Keratinocyte (primary cell): Measurements from ENCODE around the gene CACNA1S. TPM values are rescaled to one million over a fixed set of nuclear protein-coding genes. Genes with fewer than 3 reads are reported as not detected.

Experiments
- DNase-seq: peaks from one replicate; pipeline ENCODE4 v3.0.0-alpha.2; 2011; ENCODE audit warnings: low read depth, missing footprints, low spot score
- FAIRE-seq: peaks from 2 replicates; lab custom pipeline; 2011; peaks lifted over from hg19 to GRCh38; lab: Jason Lieb, UNC
- H2AFZ ChIP-seq: 2 replicates; pipeline ENCODE4 v1.6.0; 2012; ENCODE audit warnings: low read length, control low read depth, inconsistent platforms; ENCODE audit not compliant: control insufficient read depth
- H3K27ac ChIP-seq: 2 replicates; pipeline ENCODE4 v1.5.1; 2011; ENCODE audit warnings: low read length; ENCODE audit not compliant: control insufficient read depth, insufficient read depth
- H3K27me3 ChIP-seq: 3 replicates; pipeline ENCODE4 v1.6.0; 2011; ENCODE audit warnings: low read length; ENCODE audit not compliant: control insufficient read depth, insufficient read depth; ENCODE audit errors: extremely low read depth
- H3K36me3 ChIP-seq, 2 experiments: 2 replicates in 1 of 2; 3 replicates in 1 of 2; pipeline ENCODE4 v1.5.1; 2011; ENCODE audit warnings: low read length in 2 of 2, mild to moderate bottlenecking in 1 of 2; ENCODE audit not compliant: control insufficient read depth in 2 of 2, insufficient read depth in 2 of 2; ENCODE audit errors: extremely low read depth in 1 of 2
- H3K4me1 ChIP-seq: 3 replicates; pipeline ENCODE4 v1.5.1; 2011; ENCODE audit warnings: low read length; ENCODE audit not compliant: control insufficient read depth, insufficient read depth; ENCODE audit errors: extremely low read depth
- H3K4me2 ChIP-seq: 3 replicates; pipeline ENCODE4 v1.6.0; 2011; ENCODE audit warnings: low read depth, low read length; ENCODE audit not compliant: control insufficient read depth, insufficient read depth; ENCODE audit errors: extremely low read depth
- H3K4me3 ChIP-seq, 3 experiments: fragments of 200-600 bp in 1 of 3; sonication (generic) in 1 of 3; 2 replicates in 2 of 3; 3 replicates in 1 of 3; pipeline ENCODE4 v1.5.1; 2011 to 2016; ENCODE audit warnings: low read length in 3 of 3, mild to moderate bottlenecking in 3 of 3, control low read depth in 2 of 3, inconsistent platforms in 1 of 3, low read depth in 1 of 3, mixed read lengths in 1 of 3, mixed run types in 1 of 3, moderate library complexity in 1 of 3; ENCODE audit not compliant: control insufficient read depth in 2 of 3, insufficient read depth in 2 of 3; ENCODE audit errors: extremely low read depth in 1 of 3
- H3K79me2 ChIP-seq: 2 replicates; pipeline ENCODE4 v1.6.0; 2012; ENCODE audit warnings: low read length; ENCODE audit not compliant: control insufficient read depth, insufficient read depth
- H3K9ac ChIP-seq: 3 replicates; pipeline ENCODE4 v1.6.0; 2011; ENCODE audit warnings: low read length; ENCODE audit not compliant: control insufficient read depth, insufficient read depth; ENCODE audit errors: extremely low read depth
- H3K9me1 ChIP-seq: 3 replicates; pipeline ENCODE4 v1.6.0; 2011; ENCODE audit warnings: low read length; ENCODE audit not compliant: control insufficient read depth, insufficient read depth; ENCODE audit errors: extremely low read depth
- H3K9me3 ChIP-seq: 2 replicates; pipeline ENCODE4 v1.5.1; 2012; ENCODE audit warnings: low read depth, low read length; ENCODE audit not compliant: control insufficient read depth
- H4K20me1 ChIP-seq: 3 replicates; pipeline ENCODE4 v1.6.0; 2011; ENCODE audit warnings: low read length; ENCODE audit not compliant: control insufficient read depth, insufficient read depth; ENCODE audit errors: extremely low read depth
- CTCF ChIP-seq, 3 experiments: IDR thresholded peaks in 1 of 3; conservative IDR thresholded peaks in 1 of 3; optimal IDR thresholded peaks in 1 of 3; 2 replicates in 2 of 3; 3 replicates in 1 of 3; pipeline versions ENCODE3 to v1.5.1; 2011; ENCODE audit warnings: low read length in 3 of 3, mild to moderate bottlenecking in 3 of 3, moderate library complexity in 2 of 3, control low read depth in 1 of 3, inconsistent platforms in 1 of 3; ENCODE audit not compliant: insufficient read depth in 2 of 3; ENCODE audit errors: extremely low read depth in 1 of 3
- EZH2 ChIP-seq: IDR thresholded peaks from one replicate; pipeline ENCODE4 v1.6.1; 2012; ENCODE audit warnings: inconsistent platforms, mild to moderate bottlenecking, low read length, moderate library complexity
- dilution Hi-C: fragments of 300-500 bp; cut with MboI; formaldehyde crosslinking; loops from one replicate; pipeline ENCODE4 v1.7.0; 2020; ENCODE audit warnings: low sequenced_read_pairs; ENCODE audit not compliant: extremely low pct_ligation_motif_present
- polyA plus RNA-seq, 5 experiments: library from polyadenylated mRNA; depleted of rRNA in 3 of 5; stranded (reverse) in 3 of 5; stranded (forward) in 1 of 5; unstranded in 1 of 5; fragments of >200 nt; gene quantifications; 1 replicate in 1 of 5; 2 replicates in 3 of 5; 3 replicates in 1 of 5; pipeline versions ENCODE4 v1.2.1 to v1.2.3, GENCODE V29; 2011 to 2012; ENCODE audit warnings: missing spikeins in 2 of 5, low read depth in 1 of 5, low replicate concordance in 1 of 5

CACNA1S gene
- polyA plus RNA-seq, 1 donor (not counting 4 experiments of a cell fraction or from before 2014, with no cell fraction given), result not detected

GRCh38 chr1:201038186-201038876, 73.9 kb downstream of the CACNA1S start:
- no peak for DNase-seq
- dilution Hi-C loops, result no loop called here

GRCh38 chr1:201036188-201036842, 75.9 kb downstream of the CACNA1S start:
- H3K79me2 ChIP-seq, result no peaks in the 10 kb centered on the region
- H3K4me3 ChIP-seq, result no peak overlapping the region
- dilution Hi-C loops, result no loop called here
- no peak overlapping the region for H3K4me2 ChIP-seq
- no peak overlapping the region for H3K27ac ChIP-seq
- no peaks in the 10 kb centered on the region for H3K36me3 ChIP-seq
- no peak for TF ChIP-seq EZH2
- no peak for TF ChIP-seq CTCF (optimal IDR thresholded peaks at IDR 0.05 in 1 of 3, IDR thresholded peaks at IDR 0.05 in 1 of 3, conservative IDR thresholded peaks at IDR 0.05 in 1 of 3; ENCODE audit: extremely low read depth in 1 of 3, insufficient read depth in 2 of 3, low read length in 3 of 3)
- no peak overlapping the region for H2AFZ ChIP-seq
- no peaks in the 10 kb centered on the region for H3K9me3 ChIP-seq
- FAIRE-seq (no peak), DNase-seq (no peak)
- H3K9me1 ChIP-seq, result no peaks in the 10 kb centered on the region
- peaks cover 3% of the 10 kb centered on the region for H4K20me1 ChIP-seq
- H3K4me1 ChIP-seq, result no peaks in the 10 kb centered on the region
- peaks cover 8% of the 10 kb centered on the region for H3K27me3 ChIP-seq
- no peak overlapping the region for H3K9ac ChIP-seq

More at GRCh38 chr1:201038186-201038876, 73.9 kb downstream of the CACNA1S start:
- Histone ChIP-seq H3K79me2 (no peaks in the 10 kb centered on the region), H3K9me1 (no peaks in the 10 kb centered on the region), H3K4me2 (no peak overlapping the region), H3K36me3 (no peaks in the 10 kb centered on the region), H3K27me3 (peaks cover 8% of the 10 kb centered on the region), H3K27ac (no peak overlapping the region), H3K9ac (no peak overlapping the region), H2AFZ (no peak overlapping the region), H4K20me1 (peaks cover 3% of the 10 kb centered on the region), H3K4me1 (no peaks in the 10 kb centered on the region), H3K9me3 (no peaks in the 10 kb centered on the region), H3K4me3 (no peak overlapping the region)
- TF ChIP-seq EZH2 (no peak), CTCF (optimal IDR thresholded peaks at IDR 0.05 in 1 of 3, IDR thresholded peaks at IDR 0.05 in 1 of 3, conservative IDR thresholded peaks at IDR 0.05 in 1 of 3; ENCODE audit: extremely low read depth in 1 of 3, insufficient read depth in 2 of 3, low read length in 3 of 3) (no peak)
- FAIRE-seq, result no peak
